HG02884 (cell line): ENCODE measurements around the gene PIGU.
"Not testable (repeated sequence)": the region's sequence is repeated elsewhere in the genome, so short reads cannot be mapped to it uniquely, and the experiment has no call there.

Experiments used
- ATAC-seq: cut with Tn5 transposase; IDR thresholded peaks from one replicate; pipeline ENCODE4 v1.9.1; 2021; ENCODE audit warnings: mild to moderate bottlenecking, moderate library complexity; ENCODE audit not compliant: unreplicated experiment

The PIGU gene

GRCh38 chr20:34706912-34707784, 30.3 kb upstream of the PIGU start:
- ATAC-seq, result no peak

- no peak for ATAC-seq
These were observed 29.5 kb upstream of the PIGU start for GRCh38 chr20:34706302-34706875.

DNA sequence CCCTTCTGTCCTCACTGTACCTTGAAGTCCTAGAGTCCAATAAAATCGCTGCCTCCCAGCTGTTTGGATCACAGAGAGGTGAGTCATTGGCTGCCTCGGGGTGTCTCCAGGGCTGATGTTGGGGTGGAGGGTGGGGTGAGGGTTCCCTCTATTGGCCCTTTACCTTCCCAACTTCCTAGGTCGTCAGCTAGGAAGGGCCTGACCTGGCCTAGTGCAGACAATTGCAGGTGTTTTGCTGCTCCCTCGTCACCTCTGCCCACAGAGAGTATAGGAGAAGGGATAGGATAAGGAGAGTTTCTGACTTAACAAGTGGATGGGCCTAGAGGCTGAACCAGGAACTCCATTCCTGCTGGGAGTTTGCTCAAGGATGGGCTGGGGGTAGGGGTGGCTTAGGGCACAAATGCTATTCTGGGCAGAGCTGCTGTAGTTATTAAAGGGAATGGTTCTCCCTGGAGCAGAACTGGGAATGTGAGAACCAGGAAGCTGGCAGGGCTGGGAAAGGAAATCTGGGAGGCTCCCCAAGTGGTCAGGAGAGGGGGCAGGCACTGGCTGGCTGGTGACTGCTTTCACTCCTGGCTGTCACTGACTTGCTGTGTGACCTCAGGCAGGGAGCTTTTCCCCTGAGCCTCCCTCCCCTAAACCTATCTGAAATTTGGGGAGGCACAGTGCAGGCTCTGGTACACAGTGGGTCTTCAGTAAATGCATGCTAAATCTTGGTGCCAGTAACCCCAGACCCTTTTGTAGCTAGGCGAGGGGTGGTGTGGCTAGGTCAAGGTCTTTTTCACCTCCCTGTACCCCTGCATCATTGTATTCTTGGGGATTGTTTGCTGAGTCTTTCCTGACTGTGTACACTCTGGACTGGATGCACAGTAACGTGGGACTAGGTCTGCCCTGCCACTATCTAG, 28.8 kb upstream of the PIGU start:
- ATAC-seq, result no peak

DNA sequence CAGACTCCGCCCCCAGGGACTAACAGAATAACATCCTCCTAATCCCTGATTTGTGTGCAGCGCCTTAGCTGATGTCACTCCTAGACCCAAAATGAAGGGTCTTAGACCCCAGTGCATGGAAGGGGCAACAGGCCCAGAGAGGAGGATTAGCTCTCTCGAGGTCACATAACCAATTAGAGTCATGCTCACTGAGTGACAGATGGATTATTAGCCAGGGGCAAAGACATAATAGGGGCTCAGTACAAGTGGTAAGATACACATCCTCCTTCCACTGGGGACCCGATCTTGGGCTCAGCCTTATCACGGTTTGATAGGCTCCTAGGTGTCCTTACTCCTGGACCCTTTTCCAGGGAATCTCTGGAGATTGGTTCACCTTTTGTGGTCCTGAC, 28.1 kb upstream of the PIGU start:
- no peak for ATAC-seq

GRCh38 chr20:34704177-34705007, 27.5 kb upstream of the PIGU start, which contains the start of gene TP53INP2:
TSS of gene TP53INP2 (plus strand) at chr20:34704344. CDS start at chr20:34708740, 4,396 bp downstream.
- ATAC-seq, result peak; percentile 44

DNA sequence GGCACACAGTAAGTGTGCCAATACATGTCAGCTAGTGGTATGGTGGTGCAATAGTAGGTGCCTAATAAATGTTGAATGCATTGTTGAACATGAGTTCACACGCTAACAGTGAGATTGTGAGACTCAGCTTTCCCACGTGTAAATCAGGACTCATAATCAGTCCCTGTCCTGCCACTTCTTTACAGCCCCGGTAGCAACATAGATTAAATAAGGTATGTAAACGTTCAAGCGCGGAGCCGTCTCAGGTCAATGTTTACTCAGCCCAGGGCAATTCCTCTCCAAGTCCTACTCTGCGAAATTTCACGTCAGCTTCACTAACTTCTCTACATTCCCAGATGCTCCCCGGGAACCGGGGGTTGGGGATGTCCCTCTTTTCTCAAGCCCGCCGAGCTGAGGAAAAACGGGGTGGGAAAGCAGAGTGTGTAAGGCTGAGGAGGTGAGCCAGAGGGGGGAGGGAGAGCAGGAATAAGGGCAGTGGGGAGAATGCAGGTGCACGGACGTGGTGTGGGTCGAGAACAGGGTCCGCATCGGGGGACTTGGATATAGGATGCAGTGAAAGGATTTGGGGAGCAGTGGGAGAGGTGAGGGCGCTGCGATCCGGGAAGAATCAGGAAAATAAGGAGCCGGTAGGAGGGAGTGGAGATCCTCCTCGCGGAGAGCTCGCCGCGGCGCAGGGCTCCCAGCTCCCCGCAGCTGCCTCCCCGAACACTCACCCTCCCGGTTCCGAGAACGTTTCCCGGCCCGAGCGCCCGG, 26.7 kb upstream of the PIGU start:
- no peak for ATAC-seq

DNA sequence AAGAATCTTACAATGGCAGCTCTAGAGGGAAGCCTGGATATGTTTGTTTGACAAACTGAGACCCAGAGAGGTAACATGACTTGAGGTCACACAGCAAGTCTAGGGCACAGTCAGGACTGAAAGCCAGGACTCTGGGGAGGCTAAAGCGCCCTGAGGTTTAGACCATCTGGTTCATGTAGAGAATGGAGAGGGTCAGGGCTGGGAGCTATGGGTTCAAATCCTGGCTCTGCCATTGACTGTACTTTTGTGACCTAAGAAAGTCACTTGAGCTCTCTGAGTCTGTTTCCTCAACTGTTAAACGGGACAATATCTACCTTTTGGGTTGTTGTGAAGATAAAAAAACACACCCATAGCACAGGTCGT, 26.1 kb upstream of the PIGU start:
- ATAC-seq, result no peak

DNA sequence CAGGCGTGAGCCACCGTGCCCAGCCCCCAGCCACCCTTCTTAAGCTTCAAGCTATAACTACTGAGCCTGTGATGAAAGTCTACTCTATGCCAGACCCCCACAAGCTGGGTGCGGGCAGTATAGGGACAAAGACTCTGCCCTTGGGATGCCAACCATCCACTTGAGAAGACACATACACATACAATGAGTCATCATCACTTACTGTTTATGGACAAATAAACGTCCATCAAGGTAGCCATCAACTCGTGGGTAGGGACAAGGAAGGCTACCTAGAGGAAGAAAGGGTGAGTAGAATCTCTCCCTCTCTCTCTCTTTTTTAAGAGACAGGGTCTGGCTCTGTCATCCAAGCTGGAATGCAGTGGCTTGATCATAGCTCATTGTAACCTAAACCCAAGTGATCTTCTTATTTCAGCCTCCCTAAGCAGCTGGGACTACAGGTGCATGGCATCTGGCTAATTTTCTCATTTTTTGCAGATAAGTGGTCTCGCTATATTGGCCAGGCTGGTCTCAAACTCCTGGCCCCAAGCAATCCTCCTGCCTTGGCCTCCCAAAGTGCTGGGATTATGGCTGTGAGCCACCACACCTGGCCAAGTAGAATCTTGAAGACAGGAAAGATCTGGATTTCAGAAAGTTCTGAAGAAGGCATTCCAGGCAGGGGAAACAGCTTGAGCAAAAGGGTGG, 24.7 kb upstream of the PIGU start:
- ATAC-seq, result no peak

- ATAC-seq, result no peak
These were observed 16.5 kb upstream of the PIGU start for GRCh38 chr20:34693414-34693813.

- no peak for ATAC-seq
These were observed 14.9 kb upstream of the PIGU start for GRCh38 chr20:34691838-34692237.

- no peak for ATAC-seq
These were observed 12.6 kb upstream of the PIGU start for GRCh38 chr20:34689486-34689885.

GRCh38 chr20:34683667-34684066, 6.8 kb upstream of the PIGU start:
- ATAC-seq, result no peak

- no peak for ATAC-seq
These were observed 3.8 kb upstream of the PIGU start for GRCh38 chr20:34680586-34681175.

DNA sequence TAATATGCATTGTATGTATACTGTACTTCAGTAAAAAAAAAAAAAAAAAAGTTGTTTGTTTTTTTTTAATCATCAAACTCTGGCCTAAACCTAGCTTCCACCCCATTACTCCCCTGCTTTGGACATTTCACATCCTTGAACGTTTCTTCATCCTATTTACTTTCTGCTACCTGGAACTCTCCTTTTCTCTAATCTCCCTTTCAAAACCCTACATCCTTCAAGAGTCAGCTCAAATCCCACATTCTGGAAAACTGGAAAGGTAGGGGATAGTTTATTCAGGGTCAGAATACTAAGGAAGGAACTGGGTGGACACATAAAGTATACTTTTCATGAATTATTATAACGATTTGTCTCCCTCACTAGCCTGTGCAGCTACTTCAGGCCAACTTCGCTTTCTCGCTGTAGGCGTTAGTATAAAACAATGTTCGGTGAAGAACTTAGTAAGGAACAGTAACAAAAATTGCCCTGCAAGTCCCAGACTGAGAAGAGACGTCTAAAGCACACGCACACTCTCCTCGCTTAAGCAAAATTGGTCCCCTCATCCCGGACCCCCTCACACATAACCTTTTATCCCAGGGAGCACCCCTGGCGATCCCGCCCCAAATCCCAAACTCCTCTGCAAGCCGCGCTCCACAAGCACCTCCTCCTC, 775 bp downstream of the PIGU start:
- no peak for ATAC-seq

DNA sequence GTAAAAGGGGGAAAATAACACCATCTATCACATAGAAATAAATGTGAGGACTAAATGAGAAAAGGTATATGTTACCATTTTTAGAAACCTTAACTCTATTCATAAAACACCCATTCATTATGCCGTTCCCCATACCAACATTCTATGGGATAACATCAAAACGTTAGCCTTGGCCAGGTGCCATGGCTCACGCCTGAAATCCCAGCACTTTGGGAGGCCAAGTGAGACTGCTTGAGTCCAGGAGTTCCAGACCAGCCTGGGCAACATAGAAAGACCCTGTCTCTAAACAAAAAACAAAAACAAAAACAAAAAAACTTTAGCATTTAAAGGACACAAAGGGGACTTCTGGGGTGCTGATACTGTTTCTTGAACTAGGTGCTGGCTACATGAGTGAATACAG, 1.3 kb downstream of the PIGU start:
- no peak for ATAC-seq

DNA sequence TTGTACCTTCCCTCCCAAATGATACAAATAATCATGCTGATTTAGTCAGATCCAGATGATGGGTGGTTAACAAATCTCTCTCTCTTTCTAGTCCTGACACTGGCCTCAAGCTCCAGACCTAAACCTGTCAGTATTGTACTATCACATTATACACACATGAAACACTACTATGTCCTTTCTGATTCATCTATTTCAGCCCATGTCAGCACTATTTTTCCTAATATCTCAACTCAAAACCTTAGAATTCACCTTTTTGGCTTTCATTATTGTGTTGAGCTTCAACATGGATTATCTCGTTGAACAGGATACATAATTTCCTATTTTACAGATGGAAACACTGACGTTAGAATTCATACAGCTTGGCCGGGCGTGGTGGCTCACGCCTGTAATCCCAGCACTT, 3.5 kb downstream of the PIGU start:
- no peak for ATAC-seq

DNA sequence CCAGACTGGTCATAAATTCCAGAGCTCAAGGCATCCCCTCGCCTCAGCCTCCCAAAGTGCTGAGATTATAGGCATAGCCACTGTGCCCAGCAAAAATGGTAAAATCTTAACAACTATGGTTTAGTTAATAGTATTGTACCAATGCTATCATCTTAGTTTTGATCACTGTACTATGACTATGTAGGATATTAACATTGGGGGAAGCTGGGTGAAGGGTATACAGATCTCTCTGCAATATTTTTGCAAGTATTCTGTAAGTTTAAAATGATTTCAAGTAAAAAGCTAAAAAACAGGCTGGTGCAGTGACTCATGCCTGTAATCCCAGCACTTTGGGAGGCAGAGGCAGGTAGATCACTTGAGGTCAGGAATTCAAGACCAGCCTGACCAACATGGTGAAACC, 7.8 kb downstream of the PIGU start:
- ATAC-seq, result no peak

GRCh38 chr20:34664751-34665150, 12.1 kb downstream of the PIGU start:
- not testable (repeated sequence) for ATAC-seq
